Measurements from ENCODE around the gene HEATR3. TPM values are rescaled to one million over a fixed set of nuclear protein-coding genes. Genes with fewer than 3 reads are reported as not detected.

The HEATR3 gene
- total and polyA plus RNA-seq, 2 of the 8 experiments (the other 6 are each of a cell fraction or from before 2014, with no cell fraction given): 13.0 to 29.2 TPM

DNA sequence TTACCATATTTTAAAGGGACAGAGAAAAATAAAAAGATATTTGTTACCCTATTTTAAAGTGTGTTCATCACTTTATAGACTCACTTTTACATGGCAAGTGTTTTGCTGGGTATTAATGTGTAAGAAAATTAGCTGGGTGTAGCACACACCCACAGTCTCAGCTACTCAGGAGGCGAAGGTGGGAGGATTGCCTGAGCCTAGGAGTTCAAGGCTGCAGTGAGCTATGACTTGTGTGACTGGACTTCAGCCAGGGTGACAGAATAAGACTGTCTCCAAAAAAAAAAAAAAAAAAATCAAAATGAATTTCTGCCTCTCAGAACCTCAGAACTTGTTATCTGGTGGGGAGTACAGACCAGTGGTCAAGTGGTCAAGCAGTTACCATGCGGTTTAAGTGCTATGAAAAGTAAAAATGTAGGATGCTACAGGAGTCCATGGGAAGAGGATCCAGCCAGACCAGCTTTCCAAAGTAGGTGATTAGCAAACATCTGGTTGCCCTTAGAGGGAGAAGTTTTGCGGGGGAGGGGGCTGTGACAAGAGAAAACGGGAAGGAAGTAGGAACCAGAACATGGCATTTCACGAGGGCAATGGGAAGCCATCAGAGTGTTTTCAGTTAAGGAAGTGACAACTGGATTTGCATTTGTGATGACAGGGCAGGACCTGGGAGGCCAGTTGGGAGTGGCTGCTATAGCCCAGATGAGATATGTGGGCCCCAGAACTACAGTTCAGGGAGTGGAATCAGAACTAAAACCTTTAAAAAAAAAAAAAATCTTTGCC, 26.8 kb upstream of the HEATR3 start:
- Histone ChIP-seq H2BK15ac (ENCODE audit: low read length) (no peak overlapping the region), H3K14ac (ENCODE audit: insufficient read length) (no peak overlapping the region), H2BK120ac (replicated peaks; ENCODE audit: low read depth, low read length) (no peak overlapping the region), H3K27me3 (replicated peaks in 1 of 4; ENCODE audit: control insufficient read depth in 3 of 4, extremely low read depth in 1 of 4, insufficient read depth in 3 of 4, low read length in 3 of 4) (no peaks in the 10 kb centered on the region), H2BK5ac (ENCODE audit: low read depth, low read length) (no peak overlapping the region), H2BK20ac (ENCODE audit: low read length) (no peak overlapping the region), H3K36me3 (ENCODE audit: control insufficient read depth in 2 of 4, insufficient read depth in 4 of 4, low read length in 3 of 4) (peaks cover 0 to 18% (median 3%) of the 10 kb centered on the region in 4 experiments; a peak in 3 of 8 replicates), H2BK12ac (ENCODE audit: low read depth, low read length) (no peak overlapping the region), H4K5ac (ENCODE audit: insufficient read length, low read depth, low read length) (no peak overlapping the region), H3K23me2 (ENCODE audit: low read depth, low read length) (no peaks in the 10 kb centered on the region), H2AK5ac (ENCODE audit: low read depth, low read length) (no peak overlapping the region), H4K91ac (replicated peaks; ENCODE audit: insufficient read length, low read length) (no peak overlapping the region), H3K27ac (ENCODE audit: low read depth, low read length) (no peak overlapping the region; the same call in 1 of the 2 replicates), H3K18ac (ENCODE audit: extremely low read depth, low read length) (no peak overlapping the region), H4K8ac (ENCODE audit: extremely low read depth, insufficient read depth, low read length) (no peak overlapping the region), H3K56ac (replicated peaks; ENCODE audit: insufficient read length, low read depth, low read length) (no peak overlapping the region), H3K4me1 (replicated peaks in 1 of 4; ENCODE audit: control insufficient read depth in 3 of 4, insufficient read depth in 4 of 4, low read length in 3 of 4) (no peaks in the 10 kb centered on the region), H3K79me1 (ENCODE audit: low read depth, low read length) (no peaks in the 10 kb centered on the region), H3K4me3 (ENCODE audit: extremely low read depth in 1 of 4, insufficient read depth in 2 of 4, low read depth in 3 of 4, low read length in 4 of 4) (no peak overlapping the region), H4K20me1 (replicated peaks in 1 of 2; ENCODE audit: control insufficient read depth in 1 of 2, insufficient read depth in 2 of 2, low read length in 2 of 2) (peaks cover 0 to 1% of the 10 kb centered on the region in 2 experiments), H2AFZ (ENCODE audit: low read length) (no peak overlapping the region), H3K4me2 (ENCODE audit: insufficient read depth in 1 of 2, low read depth in 2 of 2, low read length in 2 of 2) (no peak overlapping the region), H3K9me3 (ENCODE audit: insufficient read depth in 2 of 2, low read depth in 1 of 2, low read length in 1 of 2) (no peaks in the 10 kb centered on the region), H3K9ac (replicated peaks in 1 of 4; ENCODE audit: extremely low read depth in 1 of 4, low read depth in 3 of 4, low read length in 3 of 4) (no peak overlapping the region), H3K79me2 (ENCODE audit: control insufficient read depth in 1 of 2, insufficient read depth in 2 of 2, low read length in 2 of 2) (no peaks in the 10 kb centered on the region), H3K23ac (ENCODE audit: insufficient read length) (no peak overlapping the region), H3K4ac (replicated peaks; ENCODE audit: insufficient read length, low read depth, low read length) (no peak overlapping the region)
- WGBS, 2 experiments (ENCODE audit: extremely low coverage in 1 of 2, insufficient coverage in 1 of 2, insufficient read length in 1 of 2, insufficient replicate concordance in 2 of 2, low coverage in 1 of 2, low lambda C conversion rate in 2 of 2, missing lambda C conversion rate in 1 of 2): 85% methylated on average over 5 of the region's 5 CpGs; no CpG with 5 or more reads in 1 of the 2 experiments
- no peak for TF ChIP-seq CBX8 (IDR thresholded peaks at IDR 0.05; ENCODE audit: borderline replicate concordance, low read depth, low read length)
- TF ChIP-seq NRF1 (IDR thresholded peaks at IDR 0.05; ENCODE audit: low read depth, low read length): no peak
- TF ChIP-seq KDM5A (IDR thresholded peaks at IDR 0.05; ENCODE audit: low read length): no peak
- FAIRE-seq (no peak), DNase-seq (ENCODE audit: low read depth in 1 of 2, low spot score in 2 of 2) (no peak)
- ChIA-PET CTCF (ENCODE audit: partially characterized antibody) (interaction anchor here (0.8 to 1.0 kb wide), 4 partner anchors 14 to 81 kb away, joined by 3 to 4 read pairs (median 4); partner anchors contain the start of gene CNEP1R1), POLR2A (ENCODE audit: partially characterized antibody) (interaction anchor here (1.3 to 1.6 kb wide), 2 partner anchors 13 to 14 kb away, joined by 5 read pairs; partner anchors contain the start of gene CNEP1R1)
